Tibial nerve (tissue), 4 donors: Measurements from ENCODE around the gene PPOX. TPM values are rescaled to one million over a fixed set of nuclear protein-coding genes. Genes with fewer than 3 reads are reported as not detected.

ENCODE experiments used
- DNase-seq, 2 donors: peaks; one replicate each; pipeline ENCODE4 v3.0.0-alpha.2; 2019; ENCODE audit warnings: low spot score in 2 of 2
- H3K27ac ChIP-seq, 4 donors: fragments of 200-600 bp; sonication (generic) in 3 of 4; one replicate each; pipeline ENCODE4 v1.5.1; 2017 to 2019; ENCODE audit warnings: mild to moderate bottlenecking in 1 of 4
- H3K27me3 ChIP-seq, 2 donors: fragments of 200-600 bp; sonication (generic) in 1 of 2; one replicate each; pipeline versions ENCODE4 v1.5.1 to v1.6.0; 2017 to 2019
- H3K36me3 ChIP-seq, 3 donors: fragments of 200-600 bp; sonication (generic); one replicate each; pipeline ENCODE4 v1.5.1; 2018 to 2019
- H3K4me1 ChIP-seq, 4 donors: fragments of 200-600 bp; sonication (generic) in 3 of 4; one replicate each; pipeline ENCODE4 v1.5.1; 2017 to 2019
- H3K4me3 ChIP-seq, 4 donors: fragments of 200-600 bp; sonication (generic) in 3 of 4; one replicate each; pipeline ENCODE4 v1.5.1; 2017 to 2019; ENCODE audit warnings: mild to moderate bottlenecking in 1 of 4, moderate library complexity in 1 of 4
- H3K9me3 ChIP-seq, 4 donors: fragments of 200-600 bp; sonication (generic) in 3 of 4; one replicate each; pipeline ENCODE4 v1.5.1; 2017 to 2019
- CTCF ChIP-seq, 5 experiments: fragments of 200-600 bp in 3 of 5; fragments of 450-650 bp in 2 of 5; sonication (generic) in 3 of 5; IDR thresholded peaks; one replicate each; pipeline ENCODE4 v1.5.1; 2016 to 2019; ENCODE audit warnings: antibody characterized with exemption in 5 of 5, mild to moderate bottlenecking in 3 of 5, moderate library complexity in 2 of 5
- EP300 ChIP-seq, 2 donors: sonication (generic); formaldehyde crosslinking; IDR thresholded peaks; one replicate each; pipeline ENCODE4 v1.6.1; 2017; ENCODE audit warnings: antibody characterized with exemption in 2 of 2, mild to moderate bottlenecking in 1 of 2
- POLR2A ChIP-seq, 2 donors: fragments of 450-650 bp; IDR thresholded peaks; one replicate each; pipeline ENCODE4 v1.6.1; 2017; ENCODE audit warnings: antibody characterized with exemption in 2 of 2, mild to moderate bottlenecking in 2 of 2, moderate library complexity in 2 of 2
- WGBS, 2 donors: methylation state at CpG; one replicate each; pipeline ENCODE4 v1.1.5; 2018; 5-methylcytosine and 5-hydroxymethylcytosine counted together
- total RNA-seq, 4 donors: library from RNA; depleted of rRNA; stranded (reverse); fragments of >200 nt; gene quantifications; one replicate each; pipeline ENCODE4 v1.1.0, GENCODE V29; 2016

Gene PPOX
- total RNA-seq, 4 donors from 2014 or later, result 25.6 to 39.3 (median 26.5) TPM

GRCh38 chr1:161159913-161160243 lies 6.3 kb upstream of the PPOX start:
- no peak for DNase-seq
- Histone ChIP-seq H3K27ac (peak overlapping the region; percentile 71 to 95 (median 88)), H3K27me3 (no peaks in the 10 kb centered on the region), H3K9me3 (no peaks in the 10 kb centered on the region), H3K4me3 (peak overlapping the region; percentile 73 to 96 (median 91)), H3K4me1 (peaks cover 0 to 47% (median 18%) of the 10 kb centered on the region in 4 donors), H3K36me3 (peaks cover 0 to 59% (median 0%) of the 10 kb centered on the region in 3 donors)
- WGBS, 2 donors, result 4% methylated on average over 11 of the region's 11 CpGs
- TF ChIP-seq CTCF (IDR thresholded peaks at IDR 0.05) (no peak), POLR2A (IDR thresholded peaks at IDR 0.05) (no peak), EP300 (IDR thresholded peaks at IDR 0.05) (no peak)

- TF ChIP-seq POLR2A (IDR thresholded peaks at IDR 0.05) (no peak), EP300 (IDR thresholded peaks at IDR 0.05) (no peak), CTCF (IDR thresholded peaks at IDR 0.05) (no peak)
- no peak overlapping the region for H3K4me3 ChIP-seq
- H3K27ac ChIP-seq, result peak overlapping the region in 1 of 4 donors; percentile 95
- H3K36me3 ChIP-seq, result peaks cover 0 to 61% (median 0%) of the 10 kb centered on the region in 3 donors
- no peaks in the 10 kb centered on the region for H3K27me3 ChIP-seq
- DNase-seq, result no peak
- H3K9me3 ChIP-seq, result no peaks in the 10 kb centered on the region
- peaks cover 0 to 47% (median 21%) of the 10 kb centered on the region in 4 donors for H3K4me1 ChIP-seq
- 91% methylated on average over 22 of the region's 22 CpGs for WGBS, 2 donors
Observed at GRCh38 chr1:161160671-161161145, 5.5 kb upstream of the PPOX start.

GRCh38 chr1:161161652-161162051 lies 4.6 kb upstream of the PPOX start:
- Histone ChIP-seq H3K27me3 (no peaks in the 10 kb centered on the region), H3K36me3 (peaks cover 0 to 61% (median 0%) of the 10 kb centered on the region in 3 donors), H3K27ac (no peak overlapping the region), H3K9me3 (no peaks in the 10 kb centered on the region), H3K4me1 (peaks cover 0 to 47% (median 21%) of the 10 kb centered on the region in 4 donors), H3K4me3 (no peak overlapping the region)
- no peak for DNase-seq
- 81 to 85% methylated on average over 5 of the region's 5 CpGs for WGBS, 2 donors
- TF ChIP-seq POLR2A (IDR thresholded peaks at IDR 0.05) (no peak), CTCF (IDR thresholded peaks at IDR 0.05) (no peak), EP300 (IDR thresholded peaks at IDR 0.05) (no peak)

GRCh38 chr1:161162052-161162451 lies 4.2 kb upstream of the PPOX start:
- H3K36me3 ChIP-seq, result peaks cover 0 to 58% (median 0%) of the 10 kb centered on the region in 3 donors
- H3K4me1 ChIP-seq, result peaks cover 0 to 51% (median 24%) of the 10 kb centered on the region in 4 donors
- H3K27me3 ChIP-seq, result no peaks in the 10 kb centered on the region
- H3K27ac ChIP-seq, result no peak overlapping the region
- no peak overlapping the region for H3K4me3 ChIP-seq
- no peaks in the 10 kb centered on the region for H3K9me3 ChIP-seq
- 79 to 80% methylated on average over 7 of the region's 7 CpGs for WGBS, 2 donors
- TF ChIP-seq POLR2A (IDR thresholded peaks at IDR 0.05) (no peak), EP300 (IDR thresholded peaks at IDR 0.05) (no peak), CTCF (IDR thresholded peaks at IDR 0.05) (no peak)
- no peak for DNase-seq

GRCh38 chr1:161162806-161163205 lies 3.4 kb upstream of the PPOX start:
- Histone ChIP-seq H3K36me3 (peaks cover 0 to 50% (median 0%) of the 10 kb centered on the region in 3 donors), H3K27ac (no peak overlapping the region), H3K4me1 (peaks cover 0 to 59% (median 27%) of the 10 kb centered on the region in 4 donors), H3K9me3 (no peaks in the 10 kb centered on the region), H3K27me3 (no peaks in the 10 kb centered on the region), H3K4me3 (no peak overlapping the region)
- WGBS, 2 donors, result 93% methylated on average over 10 of the region's 10 CpGs
- no peak for DNase-seq
- no peak for TF ChIP-seq CTCF (IDR thresholded peaks at IDR 0.05)
- no peak for TF ChIP-seq POLR2A (IDR thresholded peaks at IDR 0.05)
- TF ChIP-seq EP300 (IDR thresholded peaks at IDR 0.05), result no peak
